Neural progenitor cell (in vitro differentiated cells): ENCODE data around the gene UGT2B7.

Experiments
- EZH2 ChIP-seq: fragments of 200-600 bp; sonication (generic); IDR thresholded peaks from 2 replicates; pipeline ENCODE4 v1.6.1; 2017; ENCODE audit warnings: antibody characterized with exemption, mild to moderate bottlenecking, moderate library complexity
- EZH2phosphoT487 ChIP-seq: fragments of 200-600 bp; sonication (generic); IDR thresholded peaks from 2 replicates; pipeline ENCODE4 v1.6.1; 2017; ENCODE audit warnings: antibody characterized with exemption
- TF ChIP-seq, protein P1 (sequence below): fragments of 200-600 bp; sonication (generic); IDR thresholded peaks from 2 replicates; pipeline ENCODE4 v1.5.1; 2017; ENCODE audit warnings: antibody characterized with exemption, mild to moderate bottlenecking

DNA sequence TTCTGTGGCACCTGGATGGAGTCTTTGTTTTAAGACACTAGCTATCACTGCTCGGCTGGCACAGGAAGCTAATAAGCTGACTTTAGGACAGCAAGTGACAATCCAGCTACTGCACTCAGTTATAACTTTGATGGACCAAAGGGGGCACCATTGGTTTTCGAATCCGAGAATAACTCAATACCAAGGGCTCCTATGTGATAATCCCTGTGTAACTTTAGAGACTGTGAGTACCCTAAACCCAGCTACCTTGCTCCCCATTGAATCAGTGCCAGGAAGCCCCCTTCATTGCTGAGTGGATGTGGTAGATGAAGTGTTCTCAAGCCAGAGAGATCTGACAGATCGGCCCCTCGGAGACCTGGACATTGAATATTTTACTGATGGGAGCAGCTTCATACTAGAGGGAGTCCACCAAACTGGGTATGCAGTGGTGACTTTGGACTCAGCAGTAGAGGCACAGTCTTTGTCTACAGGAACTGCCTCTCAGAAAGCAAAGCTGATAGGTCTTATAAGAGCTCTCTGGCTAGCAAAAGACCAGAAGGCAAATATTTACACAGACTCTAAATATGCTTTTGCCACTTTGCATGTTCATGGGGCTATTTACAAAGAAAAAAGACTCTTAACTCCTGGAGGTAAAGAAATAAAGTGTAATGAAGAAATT, 35.5 kb upstream of the UGT2B7 start:
- TF ChIP-seq, protein P1, sequence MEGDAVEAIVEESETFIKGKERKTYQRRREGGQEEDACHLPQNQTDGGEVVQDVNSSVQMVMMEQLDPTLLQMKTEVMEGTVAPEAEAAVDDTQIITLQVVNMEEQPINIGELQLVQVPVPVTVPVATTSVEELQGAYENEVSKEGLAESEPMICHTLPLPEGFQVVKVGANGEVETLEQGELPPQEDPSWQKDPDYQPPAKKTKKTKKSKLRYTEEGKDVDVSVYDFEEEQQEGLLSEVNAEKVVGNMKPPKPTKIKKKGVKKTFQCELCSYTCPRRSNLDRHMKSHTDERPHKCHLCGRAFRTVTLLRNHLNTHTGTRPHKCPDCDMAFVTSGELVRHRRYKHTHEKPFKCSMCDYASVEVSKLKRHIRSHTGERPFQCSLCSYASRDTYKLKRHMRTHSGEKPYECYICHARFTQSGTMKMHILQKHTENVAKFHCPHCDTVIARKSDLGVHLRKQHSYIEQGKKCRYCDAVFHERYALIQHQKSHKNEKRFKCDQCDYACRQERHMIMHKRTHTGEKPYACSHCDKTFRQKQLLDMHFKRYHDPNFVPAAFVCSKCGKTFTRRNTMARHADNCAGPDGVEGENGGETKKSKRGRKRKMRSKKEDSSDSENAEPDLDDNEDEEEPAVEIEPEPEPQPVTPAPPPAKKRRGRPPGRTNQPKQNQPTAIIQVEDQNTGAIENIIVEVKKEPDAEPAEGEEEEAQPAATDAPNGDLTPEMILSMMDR, result peak; percentile 5
- TF ChIP-seq EZH2phosphoT487 (no peak), EZH2 (no peak)
